Neuronal stem cell (in vitro differentiated cells): ENCODE data around the gene F11R.

Experiments
- DNase-seq: peaks from one replicate; pipeline ENCODE4 v3.0.0-alpha.2; 2013; ENCODE audit warnings: low spot score
- H2AFZ ChIP-seq: one replicate; pipeline ENCODE4 v1.6.1; 2013; ENCODE audit warnings: mild to moderate bottlenecking, low read length, inconsistent platforms
- H2AK5ac ChIP-seq: 2 replicates; pipeline ENCODE4 v1.6.1; 2013; ENCODE audit warnings: low read depth, mild to moderate bottlenecking, inconsistent platforms, low read length, moderate library complexity, mixed read lengths
- H2BK120ac ChIP-seq: 2 replicates; pipeline ENCODE4 v1.6.1; 2013; ENCODE audit warnings: low read depth, mild to moderate bottlenecking, inconsistent platforms, low read length, moderate library complexity, mixed read lengths
- H2BK12ac ChIP-seq: one replicate; pipeline ENCODE4 v1.6.1; 2013; ENCODE audit warnings: low read length, inconsistent platforms
- H2BK15ac ChIP-seq: 2 replicates; pipeline ENCODE4 v1.6.1; 2013; ENCODE audit warnings: mild to moderate bottlenecking, low read length, inconsistent platforms, mixed read lengths
- H2BK5ac ChIP-seq: one replicate; pipeline ENCODE4 v1.6.1; 2013; ENCODE audit warnings: inconsistent platforms, mild to moderate bottlenecking, low read length, moderate library complexity
- H3K14ac ChIP-seq: one replicate; pipeline ENCODE4 v1.6.1; 2013; ENCODE audit warnings: low read length, inconsistent platforms
- H3K18ac ChIP-seq: 2 replicates; pipeline ENCODE4 v1.6.1; 2013; ENCODE audit warnings: low read length, inconsistent platforms
- H3K23ac ChIP-seq: 2 replicates; pipeline ENCODE4 v1.6.1; 2013; ENCODE audit warnings: low read depth, mild to moderate bottlenecking, mixed read lengths, low read length, inconsistent platforms; ENCODE audit not compliant: poor library complexity
- H3K27ac ChIP-seq: replicated peaks from 3 replicates; pipeline ENCODE4 v1.5.1; 2013; ENCODE audit warnings: low read length, inconsistent platforms
- H3K27me3 ChIP-seq, 3 experiments: 2 replicates each; pipeline ENCODE4 v1.6.1; 2013; ENCODE audit warnings: low read length in 3 of 3, mild to moderate bottlenecking in 2 of 3, inconsistent platforms in 1 of 3, low read depth in 1 of 3, mixed read lengths in 1 of 3, moderate library complexity in 1 of 3; ENCODE audit not compliant: control insufficient read depth in 3 of 3, insufficient read depth in 3 of 3
- H3K36me3 ChIP-seq, 2 donors: replicated peaks in 1 of 2; 2 replicates each; pipeline ENCODE4 v1.6.1; 2013; ENCODE audit warnings: low read length in 2 of 2; ENCODE audit not compliant: control insufficient read depth in 2 of 2, insufficient read depth in 2 of 2
- H3K4ac ChIP-seq: 2 replicates; pipeline ENCODE4 v1.6.1; 2013; ENCODE audit warnings: inconsistent platforms, mild to moderate bottlenecking, low read length, moderate library complexity
- H3K4me1 ChIP-seq, 2 donors: 1 replicate in 1 of 2; 2 replicates in 1 of 2; pipeline ENCODE4 v1.6.1; 2013; ENCODE audit warnings: low read length in 2 of 2, low read depth in 1 of 2; ENCODE audit not compliant: control insufficient read depth in 2 of 2, insufficient read depth in 1 of 2
- H3K4me2 ChIP-seq: one replicate; pipeline ENCODE4 v1.6.1; 2013; ENCODE audit warnings: mild to moderate bottlenecking, low read length, inconsistent platforms; ENCODE audit not compliant: insufficient read depth, poor library complexity, severe bottlenecking
- H3K4me3 ChIP-seq, 2 donors: 2 replicates each; pipeline ENCODE4 v1.5.1; 2013; ENCODE audit warnings: low read length in 2 of 2, mild to moderate bottlenecking in 2 of 2, inconsistent platforms in 1 of 2, moderate library complexity in 1 of 2
- H3K79me1 ChIP-seq: one replicate; pipeline ENCODE4 v1.6.1; 2013; ENCODE audit warnings: low read depth, mild to moderate bottlenecking, inconsistent platforms, low read length, moderate library complexity
- H3K9ac ChIP-seq: one replicate; pipeline ENCODE4 v1.6.1; 2013; ENCODE audit warnings: mild to moderate bottlenecking, low read depth, low read length, inconsistent platforms; ENCODE audit not compliant: poor library complexity
- H3K9me3 ChIP-seq, 2 donors: replicated peaks in 1 of 2; 2 replicates each; pipeline versions ENCODE3 to v1.6.1; 2013; ENCODE audit warnings: low read length in 2 of 2, mild to moderate bottlenecking in 2 of 2, inconsistent platforms in 1 of 2, low read depth in 1 of 2, mixed read lengths in 1 of 2, moderate library complexity in 1 of 2; ENCODE audit not compliant: control insufficient read depth in 2 of 2, insufficient read depth in 1 of 2
- H4K8ac ChIP-seq: one replicate; pipeline ENCODE4 v1.6.1; 2013; ENCODE audit warnings: low read depth, mild to moderate bottlenecking, inconsistent platforms, low read length, moderate library complexity
- H4K91ac ChIP-seq: one replicate; pipeline ENCODE4 v1.6.1; 2013; ENCODE audit warnings: low read length, low read depth, mild to moderate bottlenecking, inconsistent platforms; ENCODE audit not compliant: poor library complexity
- WGBS, 2 donors: extraction: QIAGEN DNeasy Blood & Tissue Kit; methylation state at CpG; one replicate each; pipeline ENCODE4 v1.1.7; 2013; ENCODE audit warnings: missing lambda C conversion rate in 2 of 2, mixed read lengths in 1 of 2; ENCODE audit not compliant: insufficient read length in 2 of 2, insufficient replicate concordance in 1 of 2; ENCODE audit errors: extremely low coverage in 2 of 2; 5-methylcytosine and 5-hydroxymethylcytosine counted together

The F11R gene

GRCh38 chr1:161037661-161038522 lies 16.9 kb upstream of the F11R start:
- peaks cover 3% of the 10 kb centered on the region for H3K79me1 ChIP-seq
- WGBS, 2 donors = no CpG with 5 or more reads among the region's 21 CpGs
- H3K27ac ChIP-seq = peak overlapping the region; percentile 2

DNA sequence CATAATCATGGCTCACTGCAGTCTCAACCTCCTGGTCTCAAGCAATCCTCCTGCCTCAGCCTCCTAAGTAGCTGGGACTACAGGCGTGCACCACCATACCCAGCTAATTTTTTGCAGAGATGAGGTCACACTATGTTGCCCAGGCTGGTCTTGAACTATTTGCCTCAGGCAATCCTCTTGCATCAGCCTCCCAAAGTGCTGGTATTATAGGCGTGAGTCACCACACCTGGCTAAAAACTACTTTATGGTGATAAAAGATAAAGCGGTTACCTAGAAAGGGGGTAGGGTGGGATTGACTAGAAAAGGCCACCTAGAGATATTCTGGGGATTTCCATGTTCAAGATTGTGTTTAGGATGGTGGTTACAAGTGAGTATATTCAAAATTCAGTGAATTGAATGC lies 12.8 kb upstream of the F11R start:
- DNase-seq = no peak
- Histone ChIP-seq H3K36me3 (peaks cover 0 to 11% of the 10 kb centered on the region in 2 donors), H3K4me1 (peaks cover 5 to 12% of the 10 kb centered on the region in 2 donors), H3K27ac (no peak overlapping the region), H2AFZ (no peak overlapping the region), H2AK5ac (no peak overlapping the region), H3K4ac (no peak overlapping the region), H3K18ac (no peak overlapping the region), H3K79me1 (peaks cover 3% of the 10 kb centered on the region), H3K4me2 (no peak overlapping the region), H2BK12ac (no peak overlapping the region), H2BK15ac (no peak overlapping the region), H2BK120ac (no peak overlapping the region), H3K9ac (no peak overlapping the region), H4K8ac (no peak overlapping the region), H3K14ac (no peak overlapping the region), H3K4me3 (no peak overlapping the region), H4K91ac (no peak overlapping the region), H3K9me3 (no peaks in the 10 kb centered on the region), H3K27me3 (peaks cover 0 to 10% (median 0%) of the 10 kb centered on the region in 3 experiments), H2BK5ac (no peak overlapping the region), H3K23ac (no peak overlapping the region)
- no CpG with 5 or more reads among the region's 3 CpGs for WGBS, 2 donors

More at GRCh38 chr1:161037661-161038522, 16.9 kb upstream of the F11R start:
- Histone ChIP-seq H3K14ac (no peak overlapping the region), H3K4ac (no peak overlapping the region), H3K23ac (no peak overlapping the region), H3K27me3 (no peaks in the 10 kb centered on the region), H3K9ac (peak overlapping the region; percentile 89), H3K4me3 (peak overlapping the region in 1 of 2 donors; percentile 98), H3K9me3 (no peaks in the 10 kb centered on the region), H2BK120ac (no peak overlapping the region), H2BK5ac (no peak overlapping the region), H3K4me1 (peaks cover 5 to 13% of the 10 kb centered on the region in 2 donors), H3K4me2 (peak overlapping the region; percentile 96), H2AFZ (no peak overlapping the region), H4K8ac (no peak overlapping the region), H3K36me3 (peaks cover 30 to 52% of the 10 kb centered on the region in 2 donors), H2AK5ac (peak overlapping the region; percentile 95), H2BK15ac (no peak overlapping the region), H2BK12ac (no peak overlapping the region), H4K91ac (no peak overlapping the region), H3K18ac (peak overlapping the region; percentile 91)
- peak; percentile 26 for DNase-seq

- no peak overlapping the region for H2BK15ac ChIP-seq
- H3K9me3 ChIP-seq = no peaks in the 10 kb centered on the region
- peaks cover 4% of the 10 kb centered on the region in 2 donors for H3K4me1 ChIP-seq
- H3K27ac ChIP-seq = no peak overlapping the region
- H2AK5ac ChIP-seq = no peak overlapping the region
- H4K91ac ChIP-seq = no peak overlapping the region
- DNase-seq = no peak
- H3K4ac ChIP-seq = no peak overlapping the region
- WGBS, 2 donors = no CpG with 5 or more reads among the region's 1 CpG
- H3K23ac ChIP-seq = no peak overlapping the region
- H3K18ac ChIP-seq = no peak overlapping the region
- no peak overlapping the region for H3K4me3 ChIP-seq
- H2BK120ac ChIP-seq = no peak overlapping the region
- no peak overlapping the region for H2BK5ac ChIP-seq
- no peak overlapping the region for H2AFZ ChIP-seq
- no peaks in the 10 kb centered on the region for H3K36me3 ChIP-seq
- H3K9ac ChIP-seq = no peak overlapping the region
- peaks cover 0 to 10% (median 0%) of the 10 kb centered on the region in 3 experiments for H3K27me3 ChIP-seq
- H3K79me1 ChIP-seq = no peaks in the 10 kb centered on the region
- no peak overlapping the region for H2BK12ac ChIP-seq
- no peak overlapping the region for H3K14ac ChIP-seq
- H4K8ac ChIP-seq = no peak overlapping the region
- H3K4me2 ChIP-seq = no peak overlapping the region
Observed at GRCh38 chr1:161032409-161032808, 11.5 kb upstream of the F11R start.

DNA sequence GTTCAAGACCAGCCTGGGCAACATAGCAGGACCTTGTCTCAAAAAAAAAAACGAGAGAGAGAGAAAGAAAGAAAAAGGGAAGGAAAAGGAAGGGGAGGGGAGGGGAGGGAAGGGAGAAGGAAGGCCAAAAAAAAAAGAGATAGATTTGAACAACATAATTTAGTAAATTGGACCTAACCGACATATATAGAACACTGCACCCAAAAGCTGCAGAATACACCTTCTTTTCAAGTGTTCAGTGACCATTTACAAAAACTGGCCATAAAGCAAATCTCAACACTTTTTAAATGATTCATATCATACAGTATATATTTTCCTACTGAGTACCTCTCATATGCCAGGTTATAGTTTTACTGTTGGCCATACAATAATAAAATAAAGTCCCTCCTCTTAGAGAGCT lies 10.9 kb upstream of the F11R start:
- H4K91ac ChIP-seq = no peak overlapping the region
- no peak overlapping the region for H2BK5ac ChIP-seq
- no peak overlapping the region for H3K27ac ChIP-seq
- no peak overlapping the region for H3K18ac ChIP-seq
- H2BK12ac ChIP-seq = no peak overlapping the region
- no peak overlapping the region for H3K23ac ChIP-seq
- no peak overlapping the region for H3K14ac ChIP-seq
- no peak overlapping the region for H3K4me3 ChIP-seq
- peaks cover 0 to 3% of the 10 kb centered on the region in 2 donors for H3K4me1 ChIP-seq
- no peaks in the 10 kb centered on the region for H3K79me1 ChIP-seq
- peaks cover 0 to 10% (median 0%) of the 10 kb centered on the region in 3 experiments for H3K27me3 ChIP-seq
- DNase-seq = no peak
- H3K9ac ChIP-seq = no peak overlapping the region
- H3K9me3 ChIP-seq = no peaks in the 10 kb centered on the region
- WGBS, 2 donors = no CpG with 5 or more reads among the region's 2 CpGs
- no peak overlapping the region for H2AK5ac ChIP-seq
- no peaks in the 10 kb centered on the region for H3K36me3 ChIP-seq
- no peak overlapping the region for H3K4me2 ChIP-seq
- no peak overlapping the region for H4K8ac ChIP-seq
- no peak overlapping the region for H2BK15ac ChIP-seq
- H2AFZ ChIP-seq = no peak overlapping the region
- no peak overlapping the region for H3K4ac ChIP-seq
- no peak overlapping the region for H2BK120ac ChIP-seq
